IMR-90 (cell line): ENCODE data around the gene PDE4B. TPM values are rescaled to one million over a fixed set of nuclear protein-coding genes. Genes with fewer than 3 reads are reported as not detected.

Experiments
- ATAC-seq: fragments of 200-7000 bp; cut with Tn5 transposase; 2 replicates; pipeline ENCODE4 v1.9.1; 2020; ENCODE audit warnings: low read depth, mild to moderate bottlenecking, moderate library complexity
- BruUV-seq: library from RNA; stranded (reverse); fragments of 400-500 nt; replicated peaks from 2 replicates; lab custom pipeline; 2021; lab: Mats Ljungman, UMichigan
- CTCF ChIA-PET: fragments of 300-600 bp; formaldehyde crosslinking; extraction: SDS; loops from one replicate; lab custom pipeline; 2021; ENCODE audit warnings: antibody characterized with exemption; lab: Yijun Ruan, JAX
- POLR2A ChIA-PET: fragments of 300-600 bp; sonication (Branson Sonifier 250); formaldehyde crosslinking; loops from one replicate; lab custom pipeline; 2022; ENCODE audit warnings: antibody characterized with exemption; ENCODE audit not compliant: unreplicated experiment; lab: Charles Lee
- DNase-seq: peaks from one replicate; pipeline ENCODE4 v3.0.0; 2013
- H2AFZ ChIP-seq: replicated peaks from 2 replicates; pipeline ENCODE3; 2013; ENCODE audit warnings: low read length, mild to moderate bottlenecking; ENCODE audit not compliant: poor library complexity
- H2AK5ac ChIP-seq: 2 replicates; pipeline ENCODE4 v1.6.1; 2013; ENCODE audit warnings: low read depth, low read length, inconsistent platforms
- H2AK9ac ChIP-seq: replicated peaks from 2 replicates; pipeline ENCODE3; 2013; ENCODE audit warnings: mild to moderate bottlenecking, low read depth, low read length, moderate library complexity; ENCODE audit not compliant: poor library complexity
- H2BK120ac ChIP-seq: 2 replicates; pipeline ENCODE4 v1.6.1; 2013; ENCODE audit warnings: low read depth, low read length, inconsistent platforms
- H2BK15ac ChIP-seq: 3 replicates; pipeline ENCODE4 v1.6.1; 2013; ENCODE audit warnings: low read depth, low read length, inconsistent platforms
- H2BK20ac ChIP-seq: 2 replicates; pipeline ENCODE4 v1.6.1; 2013; ENCODE audit warnings: low read depth, mild to moderate bottlenecking, inconsistent platforms, low read length, moderate library complexity
- H2BK5ac ChIP-seq: 2 replicates; pipeline ENCODE4 v1.6.1; 2013; ENCODE audit warnings: mild to moderate bottlenecking, low read depth, low read length, inconsistent platforms; ENCODE audit not compliant: poor library complexity, severe bottlenecking
- H3K14ac ChIP-seq: replicated peaks from 2 replicates; pipeline ENCODE4 v1.6.1; 2013; ENCODE audit warnings: low read depth, low read length, inconsistent platforms
- H3K18ac ChIP-seq: 2 replicates; pipeline ENCODE4 v1.6.1; 2013; ENCODE audit warnings: low read depth, low read length, control low read depth
- H3K23ac ChIP-seq: 2 replicates; pipeline ENCODE4 v1.6.1; 2013; ENCODE audit warnings: low read depth, low read length, inconsistent platforms
- H3K27ac ChIP-seq: 2 replicates; pipeline ENCODE4 v1.5.1; 2013; ENCODE audit warnings: mild to moderate bottlenecking, control low read depth, low read length; ENCODE audit not compliant: insufficient read depth
- H3K27me3 ChIP-seq: 2 replicates; pipeline ENCODE4 v1.6.1; 2013; ENCODE audit warnings: low read length; ENCODE audit not compliant: control insufficient read depth, insufficient read depth
- H3K36me3 ChIP-seq: 2 replicates; pipeline ENCODE4 v1.6.1; 2013; ENCODE audit warnings: low read length, mixed read lengths; ENCODE audit not compliant: control insufficient read depth, insufficient read depth
- H3K4ac ChIP-seq: 2 replicates; pipeline ENCODE4 v1.6.1; 2013; ENCODE audit warnings: low read depth, low read length, inconsistent platforms
- H3K4me1 ChIP-seq: 2 replicates; pipeline ENCODE4 v1.6.1; 2013; ENCODE audit warnings: low read length, mixed read lengths; ENCODE audit not compliant: control insufficient read depth, insufficient read depth
- H3K4me2 ChIP-seq: 2 replicates; pipeline ENCODE4 v1.6.1; 2013; ENCODE audit warnings: low read depth, mild to moderate bottlenecking, control low read depth, low read length, moderate library complexity
- H3K4me3 ChIP-seq: 2 replicates; pipeline ENCODE4 v1.5.1; 2013; ENCODE audit warnings: low read depth, mild to moderate bottlenecking, control low read depth, low read length, moderate library complexity; ENCODE audit not compliant: insufficient read depth
- H3K56ac ChIP-seq: 2 replicates; pipeline ENCODE4 v1.6.1; 2013; ENCODE audit warnings: low read length, inconsistent platforms; ENCODE audit not compliant: insufficient read depth; ENCODE audit errors: extremely low read depth
- H3K79me1 ChIP-seq, 2 experiments: 2 replicates each; pipeline ENCODE4 v1.6.1; 2013; ENCODE audit warnings: low read length in 2 of 2, inconsistent platforms in 1 of 2, low read depth in 1 of 2
- H3K9ac ChIP-seq: 2 replicates; pipeline ENCODE4 v1.6.1; 2013; ENCODE audit warnings: low read depth, low read length, control low read depth
- H3K9me1 ChIP-seq: 2 replicates; pipeline ENCODE4 v1.6.1; 2013; ENCODE audit warnings: low read length, inconsistent platforms; ENCODE audit not compliant: insufficient read depth
- H3K9me3 ChIP-seq: 2 replicates; pipeline ENCODE4 v1.6.1; 2013; ENCODE audit warnings: low read length; ENCODE audit not compliant: control insufficient read depth, insufficient read depth
- H4K20me1 ChIP-seq: 2 replicates; pipeline ENCODE4 v1.6.1; 2013; ENCODE audit warnings: low read length, inconsistent platforms; ENCODE audit not compliant: insufficient read depth
- H4K5ac ChIP-seq: 2 replicates; pipeline ENCODE4 v1.6.1; 2013; ENCODE audit warnings: mild to moderate bottlenecking, low read depth, low read length, control low read depth
- H4K8ac ChIP-seq, 2 experiments: 2 replicates each; pipeline ENCODE4 v1.6.1; 2013; ENCODE audit warnings: low read depth in 2 of 2, low read length in 2 of 2, control low read depth in 1 of 2, inconsistent platforms in 1 of 2
- H4K91ac ChIP-seq: 2 replicates; pipeline ENCODE4 v1.6.1; 2013; ENCODE audit warnings: low read depth, low read length, inconsistent platforms; ENCODE audit not compliant: insufficient read depth
- CEBPB ChIP-seq: IDR thresholded peaks from 2 replicates; pipeline ENCODE4 v1.6.1; 2012; ENCODE audit warnings: low read depth, low read length, improper control_type of control experiment
- RCOR1 ChIP-seq: IDR thresholded peaks from 2 replicates; pipeline ENCODE4 v1.6.1; 2012; ENCODE audit warnings: mild to moderate bottlenecking, low read length, improper control_type of control experiment; ENCODE audit not compliant: insufficient replicate concordance
- WGBS, 2 experiments: methylation state at CpG; one replicate each; pipeline versions ENCODE4 v1.1.5 to v1.1.7; 2013; ENCODE audit warnings: missing lambda C conversion rate in 2 of 2; ENCODE audit not compliant: insufficient read length in 1 of 2; ENCODE audit errors: extremely low coverage in 2 of 2; 5-methylcytosine and 5-hydroxymethylcytosine counted together
- dilution Hi-C: fragments of 300-500 bp; cut with HindIII; formaldehyde crosslinking; loops from one replicate; pipeline ENCODE4 v1.14.3; 2018; ENCODE audit warnings: low sequenced_read_pairs; ENCODE audit not compliant: unreplicated experiment
- in situ Hi-C: fragments of 300-500 bp; cut with MboI; formaldehyde crosslinking; loops from 3 replicates; pipeline ENCODE4 v1.14.3; 2019; ENCODE audit warnings: low sequenced_read_pairs, inconsistent platforms, mixed read lengths
- intact Hi-C: fragments of 100-400 bp; cut with micrococcal nuclease; formaldehyde crosslinking; loops from 2 replicates; pipeline ENCODE4 v1.10.0; 2022
- polyA plus RNA-seq, 3 experiments: library from polyadenylated mRNA; depleted of rRNA; stranded (reverse); fragments of >200 nt; gene quantifications; 2 replicates each; pipeline ENCODE4 v1.2.3, GENCODE V29; 2012; ENCODE audit warnings: low replicate concordance in 1 of 3
- total RNA-seq: library from RNA; depleted of rRNA; stranded (reverse); fragments of >200 nt; gene quantifications from 2 replicates; pipeline ENCODE4 v1.2.3, GENCODE V29; 2012
- TF ChIP-seq, protein P1 (sequence below): fragments of 150-350 bp; IDR thresholded peaks from 2 replicates; pipeline ENCODE4 v1.6.1; 2017; ENCODE audit warnings: mild to moderate bottlenecking, antibody characterized with exemption, low read length, low read depth

PDE4B gene
- total and polyA plus RNA-seq, 2 of the 4 experiments (the other 2 are of a cell fraction), result 5.8 to 21.3 TPM

- H4K20me1 ChIP-seq, result no peaks in the 10 kb centered on the region
- H3K4me3 ChIP-seq, result no peak overlapping the region
- DNase-seq, result peak; percentile 23
- H2BK15ac ChIP-seq, result no peak overlapping the region
- H3K79me1 ChIP-seq, result no peaks in the 10 kb centered on the region
- ChIA-PET POLR2A (no interaction called here), CTCF (interaction anchor here (1.0 kb wide), 1 partner anchor 20 kb away, joined by 3 read pairs; no protein-coding TSS in a partner anchor)
- H3K4me1 ChIP-seq, result no peaks in the 10 kb centered on the region
- in situ Hi-C loops, result loop anchor here (10.0 kb wide), 2 partner anchors 225 to 515 kb away; partner anchors contain the start of genes LEPR and LEPROT
- no peak overlapping the region for H3K9ac ChIP-seq
- no peaks in the 10 kb centered on the region for H3K27me3 ChIP-seq
- intact Hi-C loops, result loop anchor here (10.0 kb wide), 1 partner anchor 875 kb away; no protein-coding TSS in a partner anchor
- no peak overlapping the region for H3K27ac ChIP-seq
- no peaks in the 10 kb centered on the region for H3K9me3 ChIP-seq
- ATAC-seq, result no peak
- H2AK5ac ChIP-seq, result no peak overlapping the region
- H2BK20ac ChIP-seq, result no peak overlapping the region
- H2AK9ac ChIP-seq, result no peak overlapping the region
- peaks cover 3% of the 10 kb centered on the region; the same call in 1 of the 2 replicates for H3K9me1 ChIP-seq
- no TSS peak for BruUV-seq
- no peak overlapping the region for H2AFZ ChIP-seq
- TF ChIP-seq, protein P1, sequence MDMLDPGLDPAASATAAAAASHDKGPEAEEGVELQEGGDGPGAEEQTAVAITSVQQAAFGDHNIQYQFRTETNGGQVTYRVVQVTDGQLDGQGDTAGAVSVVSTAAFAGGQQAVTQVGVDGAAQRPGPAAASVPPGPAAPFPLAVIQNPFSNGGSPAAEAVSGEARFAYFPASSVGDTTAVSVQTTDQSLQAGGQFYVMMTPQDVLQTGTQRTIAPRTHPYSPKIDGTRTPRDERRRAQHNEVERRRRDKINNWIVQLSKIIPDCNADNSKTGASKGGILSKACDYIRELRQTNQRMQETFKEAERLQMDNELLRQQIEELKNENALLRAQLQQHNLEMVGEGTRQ, result no peak
- TF ChIP-seq RCOR1, result no peak
- peak; percentile 62 for TF ChIP-seq CEBPB
- H3K56ac ChIP-seq, result no peak overlapping the region
- no peak overlapping the region for H3K23ac ChIP-seq
- H3K4ac ChIP-seq, result no peak overlapping the region
- no peak overlapping the region for H3K18ac ChIP-seq
- dilution Hi-C loops, result no loop called here
- H4K8ac ChIP-seq, result no peak overlapping the region
- no CpG with 5 or more reads among the region's 2 CpGs for WGBS, 2 experiments
- H2BK120ac ChIP-seq, result no peak overlapping the region
- no peak overlapping the region for H4K5ac ChIP-seq
- H3K4me2 ChIP-seq, result no peak overlapping the region
- no peak overlapping the region for H3K14ac ChIP-seq
- no peaks in the 10 kb centered on the region for H3K36me3 ChIP-seq
- no peak overlapping the region for H4K91ac ChIP-seq
- H2BK5ac ChIP-seq, result no peak overlapping the region
Measured at GRCh38 chr1:65939636-65940035, 146.9 kb downstream of the PDE4B start.
